ENCODE results near the gene AP2A1. TPM values are rescaled to one million over a fixed set of nuclear protein-coding genes. Genes with fewer than 3 reads are reported as not detected.

AP2A1 gene
- total RNA-seq, 6 experiments from 2014 or later: 38.7 to 103 (median 49.8) TPM

GRCh38 chr19:49852631-49853126, 85.9 kb downstream of the AP2A1 start:
- Histone ChIP-seq H3K4me3 (peak overlapping the region in 2 of 3 donors; percentile 91 to 98), H3K27me3 (no peaks in the 10 kb centered on the region), H3K9me3 (no peaks in the 10 kb centered on the region), H3K27ac (no peak overlapping the region), H3K4me1 (peaks cover 0 to 22% (median 6%) of the 10 kb centered on the region in 4 donors), H3K36me3 (peaks cover 0 to 19% (median 0%) of the 10 kb centered on the region in 4 donors)
- TF ChIP-seq CTCF (IDR thresholded peaks at IDR 0.05) (no peak), POLR2A (IDR thresholded peaks at IDR 0.05) (no peak)
- ATAC-seq: no peak
- intact Hi-C loops (cut with DNase I): no loop called here
- 34% methylated on average over 10 of the region's 14 CpGs for WGBS (ENCODE audit: insufficient coverage, low coverage, low lambda C conversion rate, missing lambda C conversion rate)
- no peak for DNase-seq

- TF ChIP-seq POLR2A (IDR thresholded peaks at IDR 0.05): no peak
- TF ChIP-seq CTCF (IDR thresholded peaks at IDR 0.05): no peak
- intact Hi-C loops (cut with DNase I): no loop called here
- no peaks in the 10 kb centered on the region for H3K9me3 ChIP-seq
- 87% methylated on average over 6 of the region's 10 CpGs for WGBS (ENCODE audit: insufficient coverage, low coverage, low lambda C conversion rate, missing lambda C conversion rate)
- peaks cover 0 to 29% (median 2%) of the 10 kb centered on the region in 4 donors for H3K36me3 ChIP-seq
- H3K4me1 ChIP-seq: peaks cover 0 to 22% (median 6%) of the 10 kb centered on the region in 4 donors
- no peaks in the 10 kb centered on the region for H3K27me3 ChIP-seq
- DNase-seq (peak in 2 of 3 donors; percentile 45 to 50), ATAC-seq (no peak)
- no peak overlapping the region for H3K4me3 ChIP-seq
- H3K27ac ChIP-seq: no peak overlapping the region
Observed at GRCh38 chr19:49853852-49854377, 87.1 kb downstream of the AP2A1 start.

GRCh38 chr19:49854378-49855263, 87.8 kb downstream of the AP2A1 start:
- no peak for ATAC-seq
- TF ChIP-seq CTCF (IDR thresholded peaks at IDR 0.05) (no peak), POLR2A (IDR thresholded peaks at IDR 0.05) (no peak)
- Histone ChIP-seq H3K27me3 (no peaks in the 10 kb centered on the region), H3K9me3 (no peaks in the 10 kb centered on the region), H3K36me3 (peaks cover 0 to 32% (median 2%) of the 10 kb centered on the region in 4 donors), H3K4me1 (peaks cover 0 to 22% (median 6%) of the 10 kb centered on the region in 4 donors), H3K4me3 (no peak overlapping the region), H3K27ac (no peak overlapping the region)
- WGBS (ENCODE audit: insufficient coverage, low coverage, low lambda C conversion rate, missing lambda C conversion rate): no CpG with 5 or more reads among the region's 39 CpGs
- peak in 2 of 3 donors; percentile 50 to 58 for DNase-seq
- intact Hi-C loops (cut with DNase I): no loop called here

GRCh38 chr19:49855277-49855675, 88.5 kb downstream of the AP2A1 start:
- Histone ChIP-seq H3K4me1 (peaks cover 0 to 17% (median 5%) of the 10 kb centered on the region in 4 donors), H3K4me3 (no peak overlapping the region), H3K27ac (no peak overlapping the region), H3K36me3 (peaks cover 0 to 36% (median 2%) of the 10 kb centered on the region in 4 donors), H3K27me3 (no peaks in the 10 kb centered on the region), H3K9me3 (no peaks in the 10 kb centered on the region)
- peak in 1 of 3 donors; percentile 46 for DNase-seq
- WGBS (ENCODE audit: insufficient coverage, low coverage, low lambda C conversion rate, missing lambda C conversion rate): 90% methylated on average over 6 of the region's 12 CpGs
- no peak for TF ChIP-seq CTCF (IDR thresholded peaks at IDR 0.05)
- no peak for TF ChIP-seq POLR2A (IDR thresholded peaks at IDR 0.05)
- ATAC-seq: no peak
- intact Hi-C loops (cut with DNase I): no loop called here

All from right lobe of liver (tissue), 6 donors.